ENCODE measurements around the gene VHLL.

DNA sequence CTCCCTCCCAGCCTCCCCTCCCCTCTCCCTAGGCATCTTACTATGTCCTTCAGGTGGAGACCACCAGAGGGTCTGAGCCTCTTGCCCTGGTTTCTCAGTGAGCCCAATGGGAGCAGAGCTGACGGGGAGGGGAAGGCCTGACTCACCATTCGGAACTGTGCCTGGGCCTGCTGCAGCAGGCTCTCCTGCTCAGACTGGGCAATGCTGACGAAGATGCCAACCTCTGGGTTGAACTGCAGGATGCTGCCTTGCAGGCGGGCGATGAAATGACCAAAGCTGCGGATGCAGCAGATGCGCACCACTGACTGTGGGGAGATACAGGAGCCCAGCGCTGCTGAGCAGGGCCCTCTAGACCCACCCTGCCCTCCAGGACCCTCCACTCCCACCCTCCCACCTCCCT lies 40.2 kb downstream of the VHLL start:
- TF ChIP-seq EZH2phosphoT487 (IDR thresholded peaks at IDR 0.05; ENCODE audit: low read length) (no peak), EZH2 (optimal IDR thresholded peaks at IDR 0.05; ENCODE audit: low read depth, low read length) (no peak)
- TF ChIP-seq, protein P1, sequence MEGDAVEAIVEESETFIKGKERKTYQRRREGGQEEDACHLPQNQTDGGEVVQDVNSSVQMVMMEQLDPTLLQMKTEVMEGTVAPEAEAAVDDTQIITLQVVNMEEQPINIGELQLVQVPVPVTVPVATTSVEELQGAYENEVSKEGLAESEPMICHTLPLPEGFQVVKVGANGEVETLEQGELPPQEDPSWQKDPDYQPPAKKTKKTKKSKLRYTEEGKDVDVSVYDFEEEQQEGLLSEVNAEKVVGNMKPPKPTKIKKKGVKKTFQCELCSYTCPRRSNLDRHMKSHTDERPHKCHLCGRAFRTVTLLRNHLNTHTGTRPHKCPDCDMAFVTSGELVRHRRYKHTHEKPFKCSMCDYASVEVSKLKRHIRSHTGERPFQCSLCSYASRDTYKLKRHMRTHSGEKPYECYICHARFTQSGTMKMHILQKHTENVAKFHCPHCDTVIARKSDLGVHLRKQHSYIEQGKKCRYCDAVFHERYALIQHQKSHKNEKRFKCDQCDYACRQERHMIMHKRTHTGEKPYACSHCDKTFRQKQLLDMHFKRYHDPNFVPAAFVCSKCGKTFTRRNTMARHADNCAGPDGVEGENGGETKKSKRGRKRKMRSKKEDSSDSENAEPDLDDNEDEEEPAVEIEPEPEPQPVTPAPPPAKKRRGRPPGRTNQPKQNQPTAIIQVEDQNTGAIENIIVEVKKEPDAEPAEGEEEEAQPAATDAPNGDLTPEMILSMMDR (IDR thresholded peaks at IDR 0.05; ENCODE audit: low read length): no peak

Data from MM.1S (cell line).